HCT116 (cell line): ENCODE measurements around the gene MROH7. TPM values are rescaled to one million over a fixed set of nuclear protein-coding genes. Genes with fewer than 3 reads are reported as not detected.
A peak's percentile ranks its signal among the peaks of the same experiment; 100 is the strongest.

Source experiments
- ATAC-seq: fragments of 200-7000 bp; cut with Tn5 transposase; 2 replicates; pipeline ENCODE4 v1.9.1; 2020; ENCODE audit warnings: mild to moderate bottlenecking, moderate library complexity
- BruUV-seq: library from RNA; stranded (reverse); fragments of 400-500 nt; replicated peaks from 2 replicates; lab custom pipeline; 2021; lab: Mats Ljungman, UMichigan
- CTCF ChIA-PET: fragments of 300-600 bp; sonication (Branson Sonifier 250); formaldehyde crosslinking; loops from one replicate; lab custom pipeline; 2021; ENCODE audit warnings: antibody characterized with exemption; lab: Charles Lee
- POLR2A ChIA-PET: fragments of 300-600, 350-600 bp; sonication (Branson Sonifier 250); formaldehyde crosslinking; loops from one replicate; lab custom pipeline; 2021; ENCODE audit warnings: antibody characterized with exemption; lab: Charles Lee
- RAD21 ChIA-PET, 2 experiments: fragments of 300-600 bp; sonication (Branson Sonifier 250); formaldehyde crosslinking; loops; one replicate each; lab custom pipeline; 2023; ENCODE audit warnings: low total read pairs in 2 of 2; ENCODE audit not compliant: uncharacterized antibody in 2 of 2, unreplicated experiment in 2 of 2, low non-redundant PET in 1 of 2; lab: Charles Lee
- DNase-seq: peaks from one replicate; pipeline ENCODE4 v3.0.0-alpha.2; 2010; ENCODE audit warnings: low read depth, low spot score
- H2AFZ ChIP-seq: fragments of 200-600 bp; shearing (Covaris generic), sonication (generic); 2 replicates; pipeline ENCODE4 v1.6.1; 2017; ENCODE audit warnings: low read depth, mixed run types, mixed read lengths, antibody characterized with exemption, low read length; ENCODE audit not compliant: poor library complexity, severe bottlenecking
- H3K27ac ChIP-seq: 2 replicates; pipeline ENCODE4 v1.5.1; 2012; ENCODE audit warnings: low read depth, low read length
- H3K27me3 ChIP-seq: fragments of 200-600 bp; sonication (generic); 2 replicates; pipeline ENCODE4 v1.6.1; 2016; ENCODE audit warnings: mixed run types, low read length, mixed read lengths; ENCODE audit not compliant: insufficient read depth
- H3K36me3 ChIP-seq, 2 experiments: fragments of 200-500 bp in 1 of 2; fragments of 200-600 bp in 1 of 2; sonication (Bioruptor generic) in 1 of 2; sonication (generic) in 1 of 2; 2 replicates each; pipeline versions ENCODE4 v1.5.1 to v1.6.1; 2014 to 2016; ENCODE audit warnings: low read length in 2 of 2, inconsistent platforms in 1 of 2, mixed read lengths in 1 of 2, mixed run types in 1 of 2; ENCODE audit not compliant: insufficient read depth in 2 of 2, control insufficient read depth in 1 of 2
- H3K4me1 ChIP-seq, 2 experiments: fragments of 200-600 bp in 1 of 2; sonication (generic) in 1 of 2; 2 replicates each; pipeline versions ENCODE4 v1.5.1 to v1.6.1; 2012 to 2017; ENCODE audit warnings: low read length in 2 of 2, inconsistent platforms in 1 of 2, mild to moderate bottlenecking in 1 of 2, mixed read lengths in 1 of 2, mixed run types in 1 of 2, moderate library complexity in 1 of 2; ENCODE audit not compliant: insufficient read depth in 2 of 2, control insufficient read depth in 1 of 2
- H3K4me2 ChIP-seq: fragments of 200-600 bp; sonication (generic); 2 replicates; pipeline ENCODE4 v1.6.1; 2017; ENCODE audit warnings: mixed run types, low read length, mixed read lengths
- H3K4me3 ChIP-seq, 2 experiments: fragments of 200-600 bp in 1 of 2; sonication (generic) in 1 of 2; replicated peaks in 1 of 2; 2 replicates each; pipeline ENCODE4 v1.5.1; 2011 to 2016; ENCODE audit warnings: low read length in 2 of 2, control low read depth in 1 of 2, low read depth in 1 of 2, mild to moderate bottlenecking in 1 of 2, mixed read lengths in 1 of 2, mixed run types in 1 of 2
- H3K79me2 ChIP-seq: fragments of 200-600 bp; sonication (generic); 2 replicates; pipeline ENCODE4 v1.6.1; 2017; ENCODE audit warnings: mild to moderate bottlenecking, mixed run types, low read length, moderate library complexity, mixed read lengths; ENCODE audit not compliant: insufficient read depth
- H3K9ac ChIP-seq: fragments of 200-600 bp; sonication (generic); 2 replicates; pipeline ENCODE4 v1.6.1; 2016; ENCODE audit warnings: low read length, mixed read lengths
- H3K9me2 ChIP-seq: fragments of 200-600 bp; sonication (generic), shearing (Covaris generic); 2 replicates; pipeline ENCODE4 v1.6.1; 2017; ENCODE audit warnings: mixed run types, mild to moderate bottlenecking, moderate library complexity; ENCODE audit not compliant: insufficient read depth
- H3K9me3 ChIP-seq, 2 experiments: fragments of 200-500 bp in 1 of 2; fragments of 200-600 bp in 1 of 2; sonication (Bioruptor generic) in 1 of 2; sonication (generic) in 1 of 2; 2 replicates each; pipeline ENCODE4 v1.6.1; 2014 to 2017; ENCODE audit warnings: low read length in 2 of 2, mixed read lengths in 2 of 2, inconsistent platforms in 1 of 2, low read depth in 1 of 2, mild to moderate bottlenecking in 1 of 2, mixed run types in 1 of 2, moderate library complexity in 1 of 2; ENCODE audit not compliant: control insufficient read depth in 1 of 2, insufficient read depth in 1 of 2
- H4K20me1 ChIP-seq: fragments of 200-600 bp; sonication (generic), shearing (Covaris generic); 2 replicates; pipeline ENCODE4 v1.6.1; 2017; ENCODE audit warnings: mixed run types, mild to moderate bottlenecking, moderate library complexity; ENCODE audit not compliant: insufficient read depth
- CEBPB ChIP-seq: IDR thresholded peaks from 2 replicates; pipeline ENCODE4 v1.6.1; 2012; ENCODE audit warnings: low read depth
- RAD21 ChIP-seq: IDR thresholded peaks from 2 replicates; pipeline ENCODE4 v1.6.1; 2012; ENCODE audit warnings: low read depth, mild to moderate bottlenecking
- SRF ChIP-seq: IDR thresholded peaks from 2 replicates; pipeline ENCODE4 v1.6.1; 2012; ENCODE audit warnings: low read depth
- ZNF274 ChIP-seq: fragments of 200-500 bp; sonication (Bioruptor generic); IDR thresholded peaks from 2 replicates; pipeline ENCODE4 v1.6.1; 2014; ENCODE audit warnings: mild to moderate bottlenecking, low read depth, low read length, inconsistent platforms
- intact Hi-C: fragments of 100-400 bp; cut with micrococcal nuclease; formaldehyde crosslinking; loops from 2 replicates; pipeline ENCODE4 v1.10.0; 2022
- total RNA-seq: library from RNA; stranded (reverse); gene quantifications from one replicate; pipeline ENCODE4 v1.2.1, GENCODE V29; 2021; ENCODE audit not compliant: unreplicated experiment

MROH7 gene
- total RNA-seq, 1 experiment from 2014 or later: 1.1 TPM

DNA sequence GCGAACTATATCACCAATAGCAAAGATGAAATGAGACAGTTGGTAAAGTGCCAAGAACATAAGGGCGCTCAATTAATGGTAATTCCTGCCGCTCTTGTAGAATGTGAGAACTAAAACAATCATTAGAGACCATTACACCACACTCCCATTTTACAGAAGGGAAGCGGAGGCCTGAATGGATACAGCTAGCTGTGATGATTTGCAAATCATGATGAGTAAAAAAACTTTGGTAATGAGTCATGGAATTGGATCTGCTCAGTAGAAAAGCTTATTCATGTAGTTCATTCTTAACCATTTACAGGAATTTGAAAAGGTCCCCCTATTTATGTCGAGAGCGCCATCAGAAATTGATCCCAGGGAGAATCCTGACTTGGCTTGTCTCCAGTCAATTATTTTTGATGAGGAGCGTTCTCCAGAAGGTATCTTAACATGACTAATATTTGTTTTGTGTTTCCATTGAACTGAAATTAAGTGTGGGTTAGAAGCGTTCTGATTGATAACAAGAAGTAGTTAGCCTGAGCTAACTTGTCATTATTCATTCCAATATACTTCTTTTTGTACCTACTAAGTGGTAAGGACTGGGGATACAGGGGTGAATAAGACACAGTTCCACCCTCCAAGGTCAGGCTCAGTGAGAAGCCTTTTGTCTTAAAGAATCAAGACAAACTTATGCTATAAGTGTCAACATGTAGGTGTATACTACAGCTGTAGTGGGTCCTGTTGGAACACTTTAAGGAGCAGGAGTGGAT is 74.9 kb downstream of the MROH7 start:
- peak overlapping the region; percentile 86 for H3K4me2 ChIP-seq
- ChIA-PET RAD21 (no interaction called here), CTCF (no interaction called here), POLR2A (no interaction called here)
- ATAC-seq (peak; percentile 12), DNase-seq (no peak)
- intact Hi-C loops: no loop called here
- peak overlapping the region; percentile 97 to 98 for H3K4me3 ChIP-seq
- BruUV-seq: no TSS peak
- H3K9ac ChIP-seq: peak overlapping the region; percentile 91
- no peaks in the 10 kb centered on the region for H3K9me2 ChIP-seq
- H3K27me3 ChIP-seq: no peaks in the 10 kb centered on the region
- H3K79me2 ChIP-seq: peaks cover 46% of the 10 kb centered on the region
- H3K4me1 ChIP-seq: peaks cover 8 to 14% of the 10 kb centered on the region in 2 experiments; a peak in 3 of 4 replicates
- H3K9me3 ChIP-seq: no peaks in the 10 kb centered on the region
- no peak overlapping the region for H2AFZ ChIP-seq
- H4K20me1 ChIP-seq: no peaks in the 10 kb centered on the region
- no peak for TF ChIP-seq ZNF274
- peak overlapping the region; percentile 65 for H3K27ac ChIP-seq
- peaks cover 14 to 16% of the 10 kb centered on the region in 2 experiments; a peak in 3 of 4 replicates for H3K36me3 ChIP-seq

DNA sequence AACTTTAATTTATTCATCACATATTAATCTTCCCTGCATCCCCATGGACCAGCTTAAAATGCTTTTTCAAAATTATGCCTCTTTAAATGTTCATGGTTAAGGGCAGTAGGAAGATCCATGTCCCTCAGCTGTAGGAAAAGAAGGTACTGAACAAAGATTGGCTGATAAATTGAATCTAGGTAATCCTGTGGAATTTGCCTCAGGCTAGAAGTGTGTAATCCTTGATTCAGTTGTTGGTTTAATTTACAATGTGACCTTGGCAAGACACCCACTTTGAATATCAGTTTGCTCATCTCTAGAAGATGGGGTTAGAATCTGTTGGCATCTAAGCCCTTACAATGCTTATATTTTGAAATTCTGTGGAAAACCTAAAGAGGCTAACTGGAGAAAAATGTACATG is 80.1 kb downstream of the MROH7 start:
- DNase-seq (no peak), ATAC-seq (no peak)
- RAD21 ChIA-PET: no interaction called here
- POLR2A ChIA-PET: no interaction called here
- no peaks in the 10 kb centered on the region for H3K27me3 ChIP-seq
- no peaks in the 10 kb centered on the region for H3K9me3 ChIP-seq
- peaks cover 46 to 67% of the 10 kb centered on the region in 2 experiments for H3K36me3 ChIP-seq
- H3K9ac ChIP-seq: no peak overlapping the region
- CTCF ChIA-PET: no interaction called here
- no peak for TF ChIP-seq ZNF274
- no peak for TF ChIP-seq CEBPB
- no peak for TF ChIP-seq SRF
- no peak for TF ChIP-seq RAD21
- H4K20me1 ChIP-seq: no peaks in the 10 kb centered on the region
- H3K4me2 ChIP-seq: no peak overlapping the region
- no peak overlapping the region for H3K4me3 ChIP-seq
- intact Hi-C loops: no loop called here
- H3K79me2 ChIP-seq: peaks cover 36% of the 10 kb centered on the region
- H3K27ac ChIP-seq: no peak overlapping the region
- H2AFZ ChIP-seq: no peak overlapping the region
- H3K4me1 ChIP-seq: peaks cover 3 to 6% of the 10 kb centered on the region in 2 experiments; a peak in 3 of 4 replicates
- no TSS peak for BruUV-seq
- H3K9me2 ChIP-seq: no peaks in the 10 kb centered on the region
